Right lobe of liver (tissue), 6 donors: ENCODE measurements around the gene DNAL4. TPM values are rescaled to one million over a fixed set of nuclear protein-coding genes. Genes with fewer than 3 reads are reported as not detected.

ENCODE experiments used
- ATAC-seq, 4 donors: fragments of 200-7000 bp; cut with Tn5 transposase; one replicate each; pipeline ENCODE4 v1.9.1; 2020; ENCODE audit warnings: mild to moderate bottlenecking in 4 of 4, moderate library complexity in 4 of 4
- DNase-seq, 3 donors: peaks; one replicate each; pipeline ENCODE4 v3.0.0-alpha.2; 2020
- H3K27ac ChIP-seq, 3 donors: fragments of 200-600 bp; one replicate each; pipeline ENCODE4 v1.8.0; 2022
- H3K27me3 ChIP-seq, 2 donors: fragments of 200-600 bp; one replicate each; pipeline ENCODE4 v1.8.0; 2022
- H3K36me3 ChIP-seq, 4 donors: fragments of 200-600 bp; sonication (generic) in 1 of 4; one replicate each; pipeline versions ENCODE4 v1.5.1 to v1.8.0; 2017 to 2022; ENCODE audit warnings: control low read depth in 1 of 4
- H3K4me1 ChIP-seq, 4 donors: fragments of 200-600 bp; sonication (generic) in 1 of 4; one replicate each; pipeline versions ENCODE4 v1.5.1 to v1.8.0; 2017 to 2022; ENCODE audit warnings: control low read depth in 1 of 4
- H3K4me3 ChIP-seq, 3 donors: fragments of 200-600 bp; one replicate each; pipeline ENCODE4 v1.8.0; 2022
- H3K9me3 ChIP-seq, 4 donors: fragments of 200-600 bp; sonication (generic) in 1 of 4; one replicate each; pipeline versions ENCODE4 v1.5.1 to v1.8.0; 2017 to 2022; ENCODE audit warnings: control low read depth in 1 of 4
- CTCF ChIP-seq, 4 donors: fragments of 200-600 bp in 3 of 4; fragments of 450-650 bp in 1 of 4; IDR thresholded peaks; one replicate each; pipeline versions ENCODE4 v1.5.1 to v1.8.0; 2016 to 2022; ENCODE audit warnings: antibody characterized with exemption in 4 of 4, mild to moderate bottlenecking in 2 of 4
- POLR2A ChIP-seq: fragments of 450-650 bp; IDR thresholded peaks from one replicate; pipeline ENCODE4 v1.6.1; 2017; ENCODE audit warnings: antibody characterized with exemption, mild to moderate bottlenecking
- WGBS: methylation state at CpG from one replicate; pipeline ENCODE4 v1.1.6; 2018; ENCODE audit warnings: low coverage, low lambda C conversion rate; ENCODE audit not compliant: insufficient coverage; ENCODE audit errors: missing lambda C conversion rate; 5-methylcytosine and 5-hydroxymethylcytosine counted together
- intact Hi-C, 2 donors: fragments of 100-400 bp; cut with DNase I; formaldehyde crosslinking; loops; one replicate each; pipeline versions ENCODE4 v1.11.2 to v1.14.1; 2022
- total RNA-seq, 6 experiments: library from RNA; depleted of rRNA in 2 of 6; stranded (reverse); fragments of >200 nt in 2 of 6; fragmentation: NEBNext Ultra II Directional in 3 of 6; extraction: Animal tissue kit (Norgen Biotek cat#: 25700) in 3 of 6; gene quantifications; one replicate each; pipeline versions ENCODE4 v1.1.0 to v1.2.4, GENCODE V29; 2016 to 2023
- donor health status: DM: no; HTN: yes; CAD: no.
- donor health status: DM: no; HTN: no; CAD: no.
- donor health status: DM: no; HTN: no; CAD: no.
- donor health status: DM: no; HTN: yes; CAD: no.
- donor health status: DM: no; HTN: yes; CAD: no.

The DNAL4 gene
- total RNA-seq, 6 experiments from 2014 or later = 2.0 to 6.2 (median 5.1) TPM

DNA sequence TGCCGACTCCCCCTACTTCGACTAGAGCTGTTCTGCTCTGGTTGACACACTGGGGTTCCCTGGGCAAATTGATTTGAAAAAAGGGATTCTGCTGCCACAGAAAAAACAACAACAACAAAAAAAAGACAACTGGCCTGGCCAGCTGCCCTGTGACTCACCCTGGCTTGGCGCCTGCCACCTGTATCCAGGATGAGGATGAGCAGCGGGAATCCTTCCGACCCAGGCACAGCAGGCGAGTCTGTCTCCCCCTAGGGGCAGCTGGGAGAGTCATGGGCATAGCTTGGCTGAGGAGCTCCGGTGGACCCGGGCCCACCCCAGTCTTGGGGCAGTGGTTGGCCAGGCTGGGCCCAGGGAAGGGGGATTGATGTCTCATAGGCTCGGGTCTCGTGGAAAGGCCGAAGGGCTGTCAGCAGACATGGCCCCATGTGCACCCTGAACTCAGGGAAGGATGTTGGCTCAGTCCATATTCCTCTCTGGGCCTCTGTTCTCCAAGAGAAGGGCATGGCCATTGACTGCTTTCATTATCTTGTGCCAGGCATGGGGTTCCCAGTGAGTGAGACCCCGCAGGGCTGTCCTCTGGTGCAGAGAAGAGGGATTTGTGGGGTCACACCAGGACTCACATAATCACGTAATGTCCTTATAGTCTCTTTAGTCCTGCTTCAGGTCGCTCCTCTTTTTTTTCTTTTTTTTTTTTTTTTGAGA is 27.7 kb downstream of the DNAL4 start:
- H3K27me3 ChIP-seq = no peaks in the 10 kb centered on the region
- peak; percentile 92 to 97 (median 96) for ATAC-seq
- no peak overlapping the region for H3K4me3 ChIP-seq
- intact Hi-C loops = no loop called here
- H3K9me3 ChIP-seq = no peaks in the 10 kb centered on the region
- 58% methylated on average over 8 of the region's 14 CpGs for WGBS
- H3K4me1 ChIP-seq = no peaks in the 10 kb centered on the region
- peak overlapping the region in 1 of 3 donors; percentile 26 for H3K27ac ChIP-seq
- DNase-seq = peak; percentile 85 to 87 (median 87)
- no peaks in the 10 kb centered on the region for H3K36me3 ChIP-seq
- TF ChIP-seq POLR2A (no peak), CTCF (IDR thresholded peaks at IDR 0.05) (peak; percentile 81 to 95 (median 90))

DNA sequence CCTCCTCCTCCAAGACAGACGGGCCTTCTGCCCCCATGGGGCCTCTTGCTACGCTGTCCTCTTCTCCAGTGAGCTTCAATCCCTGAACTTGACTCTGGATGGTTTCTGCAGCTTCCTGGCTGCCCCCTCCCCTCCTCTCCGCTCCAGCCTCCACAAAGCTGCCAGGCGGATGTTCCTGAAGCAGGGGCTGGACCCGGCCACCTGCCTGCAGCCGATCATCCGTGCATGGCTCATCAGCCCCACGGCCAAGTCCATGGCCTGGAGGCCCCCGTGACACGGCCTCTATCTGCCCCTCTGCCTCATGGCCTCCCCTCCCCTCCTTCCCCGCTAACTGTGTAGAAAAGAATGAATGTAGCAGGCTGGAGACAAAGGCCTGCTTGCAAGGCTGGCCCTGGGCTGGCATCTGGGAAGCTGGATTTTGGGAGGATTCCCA is 31.4 kb downstream of the DNAL4 start:
- intact Hi-C loops = no loop called here
- TF ChIP-seq POLR2A (no peak), CTCF (IDR thresholded peaks at IDR 0.05) (no peak)
- Histone ChIP-seq H3K27ac (no peak overlapping the region), H3K27me3 (no peaks in the 10 kb centered on the region), H3K36me3 (no peaks in the 10 kb centered on the region), H3K4me1 (peaks cover 0 to under 1% (median 0%) of the 10 kb centered on the region in 4 donors), H3K9me3 (no peaks in the 10 kb centered on the region), H3K4me3 (no peak overlapping the region)
- ATAC-seq = no peak
- no peak for DNase-seq
- WGBS = 40% methylated on average over 1 of the region's 11 CpGs

GRCh38 chr22:38761202-38762162 is 32.5 kb downstream of the DNAL4 start:
- Histone ChIP-seq H3K4me1 (peaks cover 0 to 12% (median 0%) of the 10 kb centered on the region in 4 donors), H3K36me3 (no peaks in the 10 kb centered on the region), H3K9me3 (no peaks in the 10 kb centered on the region), H3K27me3 (no peaks in the 10 kb centered on the region), H3K4me3 (no peak overlapping the region), H3K27ac (no peak overlapping the region)
- WGBS = 79% methylated on average over 7 of the region's 20 CpGs
- ATAC-seq = no peak
- TF ChIP-seq POLR2A = no peak
- no peak for TF ChIP-seq CTCF (IDR thresholded peaks at IDR 0.05)
- intact Hi-C loops = no loop called here
- DNase-seq = no peak

- no peak overlapping the region for H3K27ac ChIP-seq
- no peak overlapping the region for H3K4me3 ChIP-seq
- no peaks in the 10 kb centered on the region for H3K27me3 ChIP-seq
- 84% methylated on average over 3 of the region's 12 CpGs for WGBS
- H3K36me3 ChIP-seq = no peaks in the 10 kb centered on the region
- TF ChIP-seq POLR2A = no peak
- ATAC-seq = no peak
- intact Hi-C loops = no loop called here
- no peaks in the 10 kb centered on the region for H3K9me3 ChIP-seq
- peaks cover 0 to 13% (median 1%) of the 10 kb centered on the region in 4 donors for H3K4me1 ChIP-seq
- DNase-seq = no peak
These were observed 33.3 kb downstream of the DNAL4 start for GRCh38 chr22:38760477-38761201.
